Measurements from ENCODE around the gene HERC6. TPM values are rescaled to one million over a fixed set of nuclear protein-coding genes. Genes with fewer than 3 reads are reported as not detected.

The HERC6 gene
- total RNA-seq, 1 experiment from 2014 or later, result 4.9 TPM

GRCh38 chr4:88398381-88398780 lies 19.7 kb downstream of the HERC6 start:
- Histone ChIP-seq H3F3A (ENCODE audit: insufficient read depth, low read depth) (no peaks in the 10 kb centered on the region), H3K27ac (no peak overlapping the region), H3K9me2 (ENCODE audit: insufficient read depth) (no peaks in the 10 kb centered on the region), H3K9me3 (ENCODE audit: insufficient read depth, low read depth) (no peaks in the 10 kb centered on the region), H4K20me1 (ENCODE audit: insufficient read depth) (no peaks in the 10 kb centered on the region), H3K4me3 (no peak overlapping the region), H3K79me2 (ENCODE audit: low read depth) (no peaks in the 10 kb centered on the region), H3K27me3 (ENCODE audit: insufficient read depth, low read depth) (no peaks in the 10 kb centered on the region), H3K36me3 (ENCODE audit: low read depth) (no peaks in the 10 kb centered on the region), H2AFZ (no peak overlapping the region), H3K4me2 (no peak overlapping the region), H3K4me1 (replicated peaks; ENCODE audit: insufficient read depth) (no peaks in the 10 kb centered on the region)
- DNase-seq, result no peak
- intact Hi-C loops (cut with micrococcal nuclease; ENCODE audit: unreplicated experiment), result no loop called here
- TF ChIP-seq, protein P1, sequence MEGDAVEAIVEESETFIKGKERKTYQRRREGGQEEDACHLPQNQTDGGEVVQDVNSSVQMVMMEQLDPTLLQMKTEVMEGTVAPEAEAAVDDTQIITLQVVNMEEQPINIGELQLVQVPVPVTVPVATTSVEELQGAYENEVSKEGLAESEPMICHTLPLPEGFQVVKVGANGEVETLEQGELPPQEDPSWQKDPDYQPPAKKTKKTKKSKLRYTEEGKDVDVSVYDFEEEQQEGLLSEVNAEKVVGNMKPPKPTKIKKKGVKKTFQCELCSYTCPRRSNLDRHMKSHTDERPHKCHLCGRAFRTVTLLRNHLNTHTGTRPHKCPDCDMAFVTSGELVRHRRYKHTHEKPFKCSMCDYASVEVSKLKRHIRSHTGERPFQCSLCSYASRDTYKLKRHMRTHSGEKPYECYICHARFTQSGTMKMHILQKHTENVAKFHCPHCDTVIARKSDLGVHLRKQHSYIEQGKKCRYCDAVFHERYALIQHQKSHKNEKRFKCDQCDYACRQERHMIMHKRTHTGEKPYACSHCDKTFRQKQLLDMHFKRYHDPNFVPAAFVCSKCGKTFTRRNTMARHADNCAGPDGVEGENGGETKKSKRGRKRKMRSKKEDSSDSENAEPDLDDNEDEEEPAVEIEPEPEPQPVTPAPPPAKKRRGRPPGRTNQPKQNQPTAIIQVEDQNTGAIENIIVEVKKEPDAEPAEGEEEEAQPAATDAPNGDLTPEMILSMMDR (conservative IDR thresholded peaks at IDR 0.05), result no peak
- TF ChIP-seq EZH2 (IDR thresholded peaks at IDR 0.05; ENCODE audit: low read depth), result no peak
- BruUV-seq (replicated peaks), result no TSS peak
- CTCF ChIA-PET, result no interaction called here
- POLR2A ChIA-PET (ENCODE audit: unreplicated experiment), result no interaction called here

- no peak overlapping the region for H2AFZ ChIP-seq
- H4K20me1 ChIP-seq (ENCODE audit: insufficient read depth), result no peaks in the 10 kb centered on the region
- no peaks in the 10 kb centered on the region for H3K36me3 ChIP-seq (ENCODE audit: low read depth)
- H3K79me2 ChIP-seq (ENCODE audit: low read depth), result no peaks in the 10 kb centered on the region
- no peaks in the 10 kb centered on the region for H3K9me3 ChIP-seq (ENCODE audit: insufficient read depth, low read depth)
- CTCF ChIA-PET, result no interaction called here
- BruUV-seq (replicated peaks), result no TSS peak
- no peaks in the 10 kb centered on the region for H3K27me3 ChIP-seq (ENCODE audit: insufficient read depth, low read depth)
- H3K4me3 ChIP-seq, result no peak overlapping the region
- no peaks in the 10 kb centered on the region for H3K9me2 ChIP-seq (ENCODE audit: insufficient read depth)
- no peak overlapping the region for H3K4me2 ChIP-seq
- POLR2A ChIA-PET (ENCODE audit: unreplicated experiment), result no interaction called here
- TF ChIP-seq, protein P1 (conservative IDR thresholded peaks at IDR 0.05), result no peak
- DNase-seq, result no peak
- intact Hi-C loops (cut with micrococcal nuclease; ENCODE audit: unreplicated experiment), result no loop called here
- no peaks in the 10 kb centered on the region for H3F3A ChIP-seq (ENCODE audit: insufficient read depth, low read depth)
- no peaks in the 10 kb centered on the region for H3K4me1 ChIP-seq (replicated peaks; ENCODE audit: insufficient read depth)
- H3K27ac ChIP-seq, result no peak overlapping the region
Observed at GRCh38 chr4:88409206-88409605, 30.6 kb downstream of the HERC6 start.

DNA sequence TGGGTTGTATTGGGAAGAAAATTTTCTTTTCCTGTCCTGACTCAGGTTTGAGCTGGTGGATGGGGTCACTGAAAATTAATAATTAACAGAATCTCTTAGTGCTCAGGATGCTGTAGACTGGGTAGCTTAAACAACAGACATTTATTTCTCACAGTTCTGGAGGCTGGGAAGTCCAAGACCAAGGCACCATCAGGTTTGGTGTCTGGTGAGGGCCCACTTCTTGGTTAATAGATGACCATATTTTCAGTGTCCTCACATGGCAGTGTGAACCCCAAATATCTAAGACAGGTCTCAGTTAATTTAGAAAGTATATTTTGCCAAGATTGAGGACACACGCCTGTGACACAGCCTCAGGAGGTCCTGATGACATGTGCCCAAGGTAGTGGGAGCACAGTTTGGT lies 31.1 kb downstream of the HERC6 start:
- no peaks in the 10 kb centered on the region for H3K27me3 ChIP-seq (ENCODE audit: insufficient read depth, low read depth)
- H3K36me3 ChIP-seq (ENCODE audit: low read depth), result no peaks in the 10 kb centered on the region
- H3K9me2 ChIP-seq (ENCODE audit: insufficient read depth), result no peaks in the 10 kb centered on the region
- BruUV-seq (replicated peaks), result no TSS peak
- H3K79me2 ChIP-seq (ENCODE audit: low read depth), result no peaks in the 10 kb centered on the region
- intact Hi-C loops (cut with micrococcal nuclease; ENCODE audit: unreplicated experiment), result no loop called here
- no peaks in the 10 kb centered on the region for H3K9me3 ChIP-seq (ENCODE audit: insufficient read depth, low read depth)
- no peak overlapping the region for H3K4me3 ChIP-seq
- H4K20me1 ChIP-seq (ENCODE audit: insufficient read depth), result no peaks in the 10 kb centered on the region
- H3K4me2 ChIP-seq, result no peak overlapping the region
- ChIA-PET POLR2A (ENCODE audit: unreplicated experiment) (no interaction called here), CTCF (no interaction called here)
- TF ChIP-seq EZH2 (IDR thresholded peaks at IDR 0.05; ENCODE audit: low read depth), result no peak
- TF ChIP-seq, protein P1 (conservative IDR thresholded peaks at IDR 0.05), result no peak
- DNase-seq, result no peak
- H2AFZ ChIP-seq, result no peak overlapping the region
- H3K4me1 ChIP-seq (replicated peaks; ENCODE audit: insufficient read depth), result no peaks in the 10 kb centered on the region
- H3K27ac ChIP-seq, result no peak overlapping the region
- H3F3A ChIP-seq (ENCODE audit: insufficient read depth, low read depth), result no peaks in the 10 kb centered on the region
